Activated T-cell treated with anti-CD3 and anti-CD28 coated beads for 4 hours (primary cell): Measurements from ENCODE around the gene ASTN2.

Experiments used
- DNase-seq: peaks from one replicate; pipeline ENCODE4 v3.0.0-alpha.2; 2020

Gene ASTN2

DNA sequence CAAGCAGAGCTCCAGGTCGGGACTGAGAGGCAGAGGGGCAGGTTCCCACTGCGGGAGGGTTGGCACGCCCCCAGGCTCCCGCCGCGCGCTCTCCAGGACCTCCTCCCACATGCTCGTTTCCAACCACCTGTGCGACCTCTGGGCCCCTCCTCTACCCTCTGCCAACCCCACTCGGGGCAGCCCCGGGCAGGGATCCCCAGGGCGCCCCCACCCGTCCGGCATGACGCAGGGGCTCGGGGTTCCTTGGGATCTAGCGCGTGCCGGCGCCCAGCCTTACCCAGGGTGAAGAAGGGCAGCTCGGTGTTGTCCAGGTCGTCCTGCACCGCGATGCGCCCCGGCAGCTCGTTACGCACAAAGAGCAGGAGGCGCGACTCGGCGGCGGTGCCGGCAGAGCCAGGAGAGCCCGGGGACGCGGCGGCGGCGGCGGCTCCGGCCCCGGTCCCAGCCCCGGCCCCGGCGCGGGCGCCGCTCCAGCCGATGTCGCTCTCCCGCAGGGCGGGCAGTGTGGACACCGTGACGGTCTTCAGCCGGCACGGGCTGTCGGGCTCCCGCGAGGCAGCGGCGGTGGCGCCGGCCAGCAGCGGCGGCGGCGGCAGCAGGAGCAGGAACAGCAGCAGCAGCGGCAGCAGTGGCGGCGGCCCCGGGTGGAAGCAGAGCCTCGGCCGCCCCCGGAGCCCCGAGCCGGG is 494 bp downstream of the ASTN2 start:
- DNase-seq = no peak

DNA sequence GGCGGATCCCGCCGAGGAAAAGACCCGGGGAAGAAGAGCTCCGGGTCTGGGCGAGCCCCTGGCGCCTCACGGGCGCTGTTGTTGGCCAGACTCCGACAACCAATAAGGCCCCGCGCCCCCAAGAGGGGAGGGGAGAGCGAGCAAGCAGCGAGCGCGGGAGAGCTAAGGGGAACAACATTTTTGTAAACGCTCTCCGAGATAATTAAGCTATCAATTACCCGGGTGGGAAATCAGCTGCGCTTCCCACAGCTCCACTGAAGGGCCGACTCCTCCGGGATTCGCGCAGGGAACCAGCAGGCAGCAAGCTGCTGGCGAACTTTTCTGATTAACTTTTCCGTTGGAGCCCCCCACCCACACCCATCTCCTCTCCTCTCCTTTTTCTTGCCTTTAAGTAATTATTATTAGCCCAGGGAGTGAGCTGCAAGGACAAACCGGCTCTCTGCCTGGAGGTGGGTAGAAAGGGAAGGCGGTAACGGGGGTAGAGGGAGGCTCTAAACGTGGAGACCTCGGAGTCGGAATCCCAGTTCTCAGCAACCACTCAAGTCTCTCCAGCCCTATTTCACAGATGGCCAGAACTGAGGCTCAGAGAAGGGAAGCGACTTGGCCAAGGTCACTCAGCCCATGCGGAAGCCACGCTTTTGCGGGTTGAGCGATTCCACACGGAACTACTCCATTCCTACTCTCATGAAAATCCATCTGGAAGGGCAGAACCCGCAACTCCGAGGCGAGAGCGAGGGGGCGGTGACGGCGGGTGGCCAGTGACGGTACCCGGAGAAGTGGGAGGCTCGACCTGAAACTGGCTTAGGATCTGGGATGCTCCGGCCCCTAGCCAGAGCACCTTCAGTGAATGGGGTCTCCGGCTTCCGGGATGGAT is 1.3 kb downstream of the ASTN2 start:
- no peak for DNase-seq

- no peak for DNase-seq
Observed at GRCh38 chr9:117412841-117413240, 2.0 kb downstream of the ASTN2 start.

DNA sequence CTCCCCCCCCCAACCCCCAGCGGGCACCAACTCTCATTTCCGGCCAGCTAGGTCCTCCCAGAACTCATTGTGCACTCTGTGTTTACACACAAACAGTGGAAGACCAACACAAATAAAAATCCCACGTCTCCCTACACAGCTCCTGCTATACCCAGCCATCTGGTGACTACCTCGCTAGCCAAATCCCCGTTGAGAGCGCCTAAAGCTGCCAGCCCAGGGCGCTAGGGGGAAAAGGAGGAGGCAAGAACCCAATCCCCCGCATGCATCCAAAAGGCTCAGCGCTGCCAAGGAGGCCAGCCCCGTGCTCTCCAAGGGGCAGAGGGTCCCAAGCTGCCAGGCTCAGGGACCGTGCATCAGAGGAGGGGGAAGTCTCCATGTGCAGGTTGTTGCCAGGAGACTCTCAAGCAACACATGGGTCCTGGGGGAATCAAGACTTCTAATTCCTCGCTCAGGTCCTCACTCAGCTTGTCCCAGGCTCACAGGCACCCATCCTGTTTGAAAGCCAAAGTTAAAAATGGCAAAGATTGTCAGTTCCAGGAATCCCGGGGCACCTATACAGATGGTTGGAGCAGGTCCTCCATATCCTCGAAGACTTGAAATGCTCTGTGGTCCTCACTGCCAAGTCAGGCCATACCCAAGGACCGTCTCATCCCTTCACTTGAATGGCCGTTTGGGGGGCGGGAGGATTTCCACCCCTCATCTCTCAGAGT is 2.7 kb downstream of the ASTN2 start:
- DNase-seq = no peak

DNA sequence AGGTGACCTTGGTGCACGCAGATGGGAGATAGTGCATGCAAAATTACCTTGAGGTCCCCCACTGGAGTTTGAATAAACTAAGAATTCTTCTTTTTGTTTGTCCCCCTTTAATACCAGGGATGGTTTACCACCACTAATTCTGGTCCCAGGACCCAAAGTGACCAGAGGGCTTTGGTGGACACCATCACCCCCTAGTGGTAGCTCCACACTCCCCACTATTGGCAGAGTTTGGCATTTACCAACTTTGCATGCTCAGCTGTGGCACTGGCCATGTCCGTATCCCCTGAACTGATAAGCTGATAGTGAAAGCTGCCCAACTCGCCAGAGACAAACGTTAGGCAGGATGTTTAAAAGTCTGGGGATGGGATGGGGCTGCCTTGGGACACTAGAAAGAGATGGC is 3.3 kb downstream of the ASTN2 start:
- DNase-seq = no peak

GRCh38 chr9:117409321-117409720 is 5.5 kb downstream of the ASTN2 start:
- DNase-seq = no peak

DNA sequence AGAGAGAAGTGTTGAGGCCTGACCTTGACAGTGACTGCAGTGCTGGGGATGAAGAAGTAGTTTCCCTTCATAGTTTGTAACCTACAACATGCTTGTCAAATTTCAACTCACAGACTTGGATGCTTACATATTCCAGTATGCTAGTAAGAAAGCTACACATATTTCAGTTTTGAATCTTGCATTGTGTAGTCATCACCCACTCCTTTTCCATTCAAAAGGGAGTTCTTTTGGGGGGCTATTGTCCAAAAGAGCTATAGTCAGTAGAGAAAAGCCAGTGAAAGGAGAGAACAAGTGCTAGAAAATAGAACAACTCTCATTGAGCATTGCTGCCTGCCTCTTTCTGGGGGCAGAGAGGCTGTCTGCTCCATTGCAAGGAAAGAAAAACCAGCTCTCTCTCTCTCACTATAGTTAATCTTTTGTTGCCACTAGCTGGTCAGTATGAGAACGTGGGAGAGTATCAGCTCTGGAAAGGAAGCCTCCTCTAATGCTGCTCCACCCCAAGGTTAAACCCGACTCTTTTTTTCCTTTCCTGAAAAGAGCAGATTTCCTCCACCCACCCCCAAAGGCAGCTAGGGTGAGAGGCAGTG is 7.3 kb downstream of the ASTN2 start:
- DNase-seq = no peak

GRCh38 chr9:117405950-117406705 is 8.7 kb downstream of the ASTN2 start:
- no peak for DNase-seq

- no peak for DNase-seq
Observed at GRCh38 chr9:117403848-117404247, 11.0 kb downstream of the ASTN2 start.

GRCh38 chr9:117403403-117403811 is 11.4 kb downstream of the ASTN2 start:
- DNase-seq = no peak

DNA sequence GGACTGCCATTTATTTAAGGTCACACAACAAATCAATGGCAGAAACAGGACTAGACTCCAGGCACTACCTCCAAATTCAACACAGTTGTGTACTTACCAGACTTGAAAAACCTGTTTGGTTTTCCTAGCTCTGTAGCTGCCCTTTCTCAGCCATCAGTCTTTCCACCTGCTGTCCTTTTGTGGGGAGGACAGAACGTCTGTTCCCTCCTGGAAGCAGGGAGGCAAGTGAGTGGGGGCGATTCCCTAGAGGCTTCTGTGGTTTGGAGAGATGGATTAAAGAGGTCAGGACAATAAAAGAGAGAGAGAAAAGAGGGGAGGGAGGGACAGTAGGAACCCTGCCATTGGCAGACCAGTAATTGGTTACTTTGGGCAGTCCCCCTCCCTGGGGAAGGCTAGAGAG is 14.7 kb downstream of the ASTN2 start:
- DNase-seq = no peak

DNA sequence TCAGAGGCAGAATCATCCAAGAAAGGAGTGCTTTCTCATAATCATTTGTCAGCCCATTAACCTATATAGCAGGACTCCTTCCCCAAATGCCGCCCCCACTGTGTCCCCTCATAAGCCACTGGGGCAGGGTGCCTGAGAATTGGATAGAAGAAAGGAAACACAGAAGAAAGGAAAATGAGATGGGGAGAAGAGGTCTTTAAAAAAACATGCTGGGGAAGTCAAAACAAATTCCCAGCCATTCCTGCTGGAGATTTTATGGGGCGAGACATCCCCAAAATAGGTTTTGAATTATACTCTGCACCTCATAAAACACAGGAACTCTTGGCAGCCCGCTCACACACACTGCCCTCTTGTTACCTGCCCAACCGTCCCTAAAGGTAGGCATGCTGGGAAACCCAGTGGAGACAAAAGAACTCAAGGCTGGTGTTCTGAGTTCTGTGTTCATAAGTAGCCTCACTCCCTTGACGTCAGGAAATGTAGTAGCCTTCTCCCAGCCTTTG is 19.7 kb downstream of the ASTN2 start:
- no peak for DNase-seq

DNA sequence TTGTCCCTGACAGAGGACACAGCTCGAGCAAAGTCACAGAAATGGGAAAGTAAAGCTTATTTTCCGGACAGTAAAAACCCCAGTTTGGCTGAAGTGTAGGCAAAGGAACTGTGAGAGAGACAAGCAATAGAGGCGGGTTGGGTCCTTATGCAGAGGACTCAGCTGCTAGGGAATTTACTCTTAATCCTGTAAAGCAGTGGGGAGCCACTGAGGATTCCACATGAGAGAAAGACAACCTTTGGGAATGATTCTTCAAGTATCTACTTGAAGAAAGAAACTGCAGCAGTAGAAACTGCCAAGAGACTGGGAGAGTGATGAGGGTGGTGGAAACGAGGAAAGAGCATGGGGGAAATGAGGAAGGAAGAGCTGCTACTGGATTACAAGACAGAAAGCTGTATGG is 20.2 kb downstream of the ASTN2 start:
- no peak for DNase-seq

GRCh38 chr9:117392992-117393391 is 21.9 kb downstream of the ASTN2 start:
- no peak for DNase-seq

GRCh38 chr9:117387422-117387821 is 27.4 kb downstream of the ASTN2 start:
- DNase-seq = no peak

GRCh38 chr9:117379341-117379740 is 35.5 kb downstream of the ASTN2 start:
- DNase-seq = no peak

- DNase-seq = no peak
Observed at GRCh38 chr9:117377046-117377445, 37.8 kb downstream of the ASTN2 start.

DNA sequence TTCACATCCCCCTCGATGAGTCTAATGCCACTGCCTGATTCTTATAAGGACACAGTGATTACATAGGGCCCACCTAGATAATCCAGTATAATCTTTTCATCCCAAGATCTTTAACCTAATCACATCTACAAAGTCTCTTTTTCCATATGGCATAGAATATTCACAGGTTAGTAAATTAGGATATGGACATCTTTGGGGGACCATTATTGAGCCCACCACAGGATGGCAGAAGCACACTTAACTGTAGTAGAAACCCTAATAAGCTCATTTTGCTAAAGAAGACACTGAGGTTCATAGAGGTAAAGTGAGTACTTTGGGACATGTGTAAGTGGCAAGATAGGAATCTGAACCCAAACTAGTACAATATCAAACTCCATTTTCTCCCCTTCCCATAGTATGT is 38.9 kb downstream of the ASTN2 start:
- DNase-seq = no peak

- DNase-seq = no peak
Observed at GRCh38 chr9:117374076-117374725, 40.7 kb downstream of the ASTN2 start.

GRCh38 chr9:117368684-117369230 is 46.1 kb downstream of the ASTN2 start:
- no peak for DNase-seq

GRCh38 chr9:117365438-117365837 is 49.4 kb downstream of the ASTN2 start:
- DNase-seq = no peak

GRCh38 chr9:117363006-117363405 is 51.9 kb downstream of the ASTN2 start:
- DNase-seq = no peak
